GM11168 (cell line): ENCODE results near the gene RAB3A.

Experiments used
- in situ Hi-C: fragments of 300-500 bp; cut with MboI; formaldehyde crosslinking; loops from one replicate; pipeline ENCODE4 v1.12.0; 2022; ENCODE audit warnings: low sequenced_read_pairs; ENCODE audit not compliant: unreplicated experiment

The RAB3A gene

DNA sequence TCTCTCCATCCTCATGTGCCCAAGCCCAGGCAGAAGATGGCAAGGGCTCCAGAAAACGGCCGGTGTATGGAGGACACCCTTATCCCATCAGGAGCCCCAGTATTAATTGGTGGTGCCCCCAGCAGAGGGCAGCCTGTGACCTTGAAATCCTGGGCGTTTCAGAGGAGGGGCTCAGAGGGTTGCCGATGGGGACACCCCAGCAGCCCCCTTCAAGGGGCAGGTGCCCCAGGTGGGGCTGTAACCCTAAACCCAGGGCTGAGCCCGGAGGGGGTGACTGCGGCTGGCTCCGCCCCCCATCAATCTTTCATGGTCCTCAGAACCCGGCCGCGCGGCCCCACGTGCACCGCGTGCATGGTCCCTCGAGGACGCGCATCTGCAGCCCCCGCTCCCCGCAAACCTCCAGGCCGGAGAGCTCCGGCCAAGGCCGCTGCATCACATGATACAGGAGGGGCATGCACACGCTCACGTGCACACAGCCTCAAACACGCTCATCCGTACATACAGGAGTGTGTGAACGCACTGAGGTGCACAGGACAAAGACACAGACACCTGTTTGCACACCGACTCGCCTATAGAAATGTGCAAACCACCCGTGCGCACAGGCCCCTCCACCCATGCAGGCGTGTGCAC lies 949 bp downstream of the RAB3A start:
- in situ Hi-C loops: no loop called here

DNA sequence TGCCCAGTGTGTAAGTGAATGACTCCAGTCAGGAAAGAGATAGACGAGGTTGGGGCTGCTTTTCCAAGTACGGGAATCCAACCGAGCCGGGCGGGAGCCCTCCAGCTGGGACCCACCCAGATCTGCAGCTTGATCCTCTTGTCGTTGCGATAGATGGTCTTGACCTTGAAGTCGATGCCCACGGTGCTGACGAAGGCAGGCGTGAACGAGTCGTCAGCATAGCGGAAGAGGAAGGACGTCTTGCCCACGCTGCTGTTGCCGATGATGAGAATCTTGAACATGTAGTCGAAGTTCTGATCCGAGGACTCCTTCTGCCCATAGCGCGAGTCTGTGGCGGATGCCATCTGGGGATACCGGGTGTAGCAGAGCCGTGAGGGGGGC lies 1.5 kb downstream of the RAB3A start:
- in situ Hi-C loops: no loop called here

- in situ Hi-C loops: no loop called here
Measured at GRCh38 chr19:18198374-18198773, 5.5 kb downstream of the RAB3A start.

GRCh38 chr19:18197941-18198340 lies 5.9 kb downstream of the RAB3A start:
- in situ Hi-C loops: no loop called here

DNA sequence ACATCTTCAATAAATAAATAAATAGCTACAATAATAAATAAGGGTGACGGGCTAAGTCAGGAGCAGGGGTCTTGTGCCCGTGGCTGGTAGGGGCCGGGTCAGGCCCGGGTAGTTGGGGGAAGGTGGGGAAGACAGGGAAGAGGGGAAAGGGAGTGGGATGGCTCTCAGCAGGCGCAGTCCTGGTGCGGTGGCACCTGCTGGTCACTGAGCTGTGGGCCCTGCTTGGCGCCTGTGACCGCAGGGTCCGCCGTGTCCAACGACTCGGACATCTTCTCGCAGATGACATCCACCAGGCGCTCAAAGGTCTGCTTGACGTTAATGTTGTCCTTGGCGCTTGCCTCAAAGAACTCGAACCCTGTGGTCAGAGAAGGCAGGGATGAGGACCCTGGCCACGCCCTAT lies 6.5 kb downstream of the RAB3A start:
- in situ Hi-C loops: no loop called here

DNA sequence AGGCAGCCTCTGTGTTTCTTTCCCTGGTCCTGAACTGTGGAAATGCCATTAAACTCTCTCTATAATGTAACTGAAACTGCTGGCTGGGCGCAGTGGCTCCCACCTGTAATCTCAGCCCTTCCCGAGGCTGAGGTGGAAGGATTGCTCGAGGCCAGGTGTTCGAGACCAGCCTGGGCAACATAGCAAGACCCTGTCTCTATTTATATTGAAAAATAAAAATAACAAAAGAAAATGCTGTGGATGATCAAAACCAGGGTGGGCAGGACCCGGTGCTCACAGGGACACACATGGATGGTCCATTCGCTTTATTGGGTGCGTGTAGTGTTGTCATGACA lies 7.4 kb downstream of the RAB3A start:
- in situ Hi-C loops: no loop called here

DNA sequence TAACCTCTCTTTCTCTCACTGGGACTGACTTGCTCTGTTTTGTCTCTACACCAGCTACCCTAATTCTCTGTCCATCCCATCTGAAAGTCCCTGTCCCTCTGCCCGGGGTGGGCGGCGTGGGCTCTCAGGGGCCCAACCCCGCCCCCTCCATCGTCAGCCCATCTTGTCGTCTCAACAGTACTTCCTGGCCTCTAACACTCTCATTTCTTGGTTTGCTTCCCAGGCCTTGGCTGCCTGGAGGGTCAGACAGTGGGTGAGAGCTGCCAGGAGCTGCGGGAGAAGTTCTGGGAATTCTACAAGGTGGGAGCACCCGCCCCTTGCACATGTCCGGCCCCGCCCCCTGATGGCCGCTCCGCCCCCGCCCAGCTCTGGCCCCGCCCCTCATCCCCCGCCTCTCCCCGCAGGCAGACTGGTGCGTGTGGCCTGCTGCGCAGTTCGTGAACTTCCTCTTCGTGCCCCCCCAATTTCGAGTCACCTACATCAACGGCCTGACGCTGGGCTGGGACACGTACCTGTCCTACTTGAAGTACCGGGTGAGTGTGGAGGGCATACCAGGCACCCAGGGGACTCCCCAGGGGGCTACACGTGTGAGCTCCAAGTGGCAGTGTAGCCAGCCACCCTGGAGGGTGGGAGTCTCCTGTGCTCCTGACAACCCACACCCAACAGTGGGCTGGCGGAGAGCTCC lies 9.1 kb downstream of the RAB3A start:
- in situ Hi-C loops: no loop called here

GRCh38 chr19:18194181-18194530 lies 9.7 kb downstream of the RAB3A start:
- in situ Hi-C loops: no loop called here

DNA sequence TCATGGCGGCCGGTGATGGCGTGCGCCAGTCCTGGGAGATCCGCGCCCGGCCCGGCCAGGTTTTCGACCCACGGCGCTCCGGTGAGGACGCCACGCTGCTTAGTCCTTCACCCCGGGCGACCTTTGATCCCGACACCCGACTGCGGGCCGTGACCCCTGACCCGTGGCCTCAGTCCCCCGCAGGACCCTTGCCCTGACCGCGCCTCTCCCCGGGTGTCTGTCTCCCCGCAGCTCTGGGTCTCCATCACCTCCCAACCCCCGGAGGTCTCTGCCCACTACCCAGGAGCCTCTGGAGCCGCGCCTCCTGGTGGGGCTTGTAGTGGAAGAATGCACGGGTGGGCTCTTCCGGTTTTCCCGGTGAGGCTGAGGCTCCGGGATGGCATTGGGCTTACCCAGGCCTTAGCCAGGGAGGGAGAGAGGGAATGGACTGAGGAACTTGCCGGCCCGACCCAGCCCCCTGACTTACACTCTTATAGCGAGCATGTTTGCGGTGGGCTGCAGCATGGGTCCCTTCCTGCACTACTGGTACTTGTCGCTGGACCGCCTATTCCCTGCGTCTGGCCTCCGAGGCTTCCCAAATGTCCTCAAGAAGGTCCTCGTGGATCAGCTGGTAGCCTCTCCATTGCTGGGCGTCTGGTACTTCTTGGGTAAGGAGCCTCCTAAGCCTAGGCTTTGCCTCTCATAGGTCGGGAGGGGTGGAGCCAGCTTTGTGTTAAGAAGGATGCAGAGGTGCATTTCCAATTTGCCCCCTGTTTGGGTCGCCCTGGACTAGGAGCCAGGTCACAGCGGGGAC lies 10.3 kb downstream of the RAB3A start:
- in situ Hi-C loops: no loop called here

- in situ Hi-C loops: no loop called here
Measured at GRCh38 chr19:18192673-18193387, 11.0 kb downstream of the RAB3A start, which contains the start of gene MPV17L2. Gene MPV17L2, plus strand, starts transcription at chr19:18193218. Its CDS starts 64 bp downstream, at chr19:18193282.

GRCh38 chr19:18191640-18192062 lies 12.2 kb downstream of the RAB3A start:
- in situ Hi-C loops: no loop called here

- in situ Hi-C loops: no loop called here
Measured at GRCh38 chr19:18190278-18190677, 13.6 kb downstream of the RAB3A start.

- in situ Hi-C loops: no loop called here
Measured at GRCh38 chr19:18185538-18185937, 18.3 kb downstream of the RAB3A start.

GRCh38 chr19:18183529-18183928 lies 20.3 kb downstream of the RAB3A start:
- in situ Hi-C loops: no loop called here

GRCh38 chr19:18179957-18180356 lies 23.9 kb downstream of the RAB3A start:
- in situ Hi-C loops: no loop called here

DNA sequence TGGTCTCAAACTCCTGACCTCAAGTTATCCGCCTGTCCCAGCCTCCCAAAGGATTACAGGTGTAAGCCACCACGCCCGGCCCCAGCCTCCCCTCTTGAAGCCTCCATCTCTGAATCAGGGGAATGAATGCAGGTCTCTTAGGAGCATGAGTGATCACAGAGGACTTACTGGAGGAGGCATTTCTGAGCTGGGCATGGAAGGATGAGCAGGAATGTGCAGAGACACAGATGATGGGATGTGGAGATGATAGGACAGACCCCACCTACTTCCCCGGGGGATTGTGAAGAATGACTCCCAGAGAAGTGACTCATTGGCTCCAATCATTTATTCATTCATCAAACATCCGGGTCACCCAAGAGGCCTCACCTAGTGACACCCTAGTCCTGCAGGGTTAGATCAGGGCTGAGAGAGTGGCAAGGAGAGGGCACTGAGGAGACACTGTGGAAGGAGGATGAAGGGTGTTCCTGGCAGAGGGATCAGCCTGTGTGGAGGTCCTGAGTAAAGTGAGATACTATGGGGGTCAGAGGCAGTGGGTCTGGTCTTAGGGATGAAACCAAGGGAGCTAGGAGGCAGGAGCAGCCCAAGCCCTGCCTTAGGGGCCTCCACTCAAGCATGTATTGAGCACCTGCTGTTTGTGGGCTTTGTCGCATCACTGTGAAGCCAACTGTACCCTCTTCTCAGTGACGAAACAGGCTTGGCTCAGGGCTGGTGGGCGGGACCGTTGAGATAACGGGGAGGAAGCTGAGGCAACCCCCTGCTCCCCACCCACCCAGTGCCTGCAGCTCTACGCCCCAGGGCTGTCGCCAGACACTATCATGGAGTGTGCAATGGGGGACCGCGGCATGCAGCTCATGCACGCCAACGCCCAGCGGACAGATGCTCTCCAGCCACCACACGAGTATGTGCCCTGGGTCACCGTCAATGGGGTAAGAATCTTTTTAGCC lies 27.2 kb downstream of the RAB3A start:
- in situ Hi-C loops: no loop called here

- in situ Hi-C loops: no loop called here
Measured at GRCh38 chr19:18174983-18175382, 28.9 kb downstream of the RAB3A start.

DNA sequence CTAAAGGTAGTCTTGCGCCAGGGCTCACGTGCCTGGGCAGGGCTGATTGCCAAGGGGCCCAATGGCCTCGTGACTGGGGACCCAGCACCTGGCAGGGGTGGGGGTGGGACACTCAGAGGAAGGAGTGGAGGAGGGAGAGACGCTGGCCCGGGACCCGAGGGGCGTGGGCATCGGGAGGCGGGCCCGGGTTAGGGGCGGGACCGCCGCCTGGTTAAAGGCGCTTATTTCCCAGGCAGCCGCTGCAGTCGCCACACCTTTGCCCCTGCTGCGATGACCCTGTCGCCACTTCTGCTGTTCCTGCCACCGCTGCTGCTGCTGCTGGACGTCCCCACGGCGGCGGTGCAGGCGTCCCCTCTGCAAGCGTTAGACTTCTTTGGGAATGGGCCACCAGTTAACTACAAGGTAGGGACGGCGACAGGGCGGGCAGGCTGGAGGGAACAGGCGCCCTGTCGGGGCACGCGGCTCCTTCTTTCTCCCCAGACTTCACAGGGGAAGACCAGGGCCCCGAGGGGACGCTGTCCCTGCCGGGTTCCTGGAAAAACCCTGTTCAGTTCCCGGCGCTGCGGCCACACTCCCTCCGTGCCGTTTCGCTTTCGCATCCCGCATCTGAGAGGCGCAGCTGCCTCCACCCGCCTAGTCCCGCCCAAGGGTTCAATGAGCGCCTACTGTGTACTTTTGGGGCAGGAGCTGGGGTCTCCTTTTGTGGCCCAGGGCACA lies 30.1 kb downstream of the RAB3A start, which contains the start of gene IFI30:
Gene IFI30, plus strand, starts transcription at position 242 of the 717 bp plus-strand sequence. Its CDS starts 29 bp downstream, at position 271.
- in situ Hi-C loops: no loop called here

DNA sequence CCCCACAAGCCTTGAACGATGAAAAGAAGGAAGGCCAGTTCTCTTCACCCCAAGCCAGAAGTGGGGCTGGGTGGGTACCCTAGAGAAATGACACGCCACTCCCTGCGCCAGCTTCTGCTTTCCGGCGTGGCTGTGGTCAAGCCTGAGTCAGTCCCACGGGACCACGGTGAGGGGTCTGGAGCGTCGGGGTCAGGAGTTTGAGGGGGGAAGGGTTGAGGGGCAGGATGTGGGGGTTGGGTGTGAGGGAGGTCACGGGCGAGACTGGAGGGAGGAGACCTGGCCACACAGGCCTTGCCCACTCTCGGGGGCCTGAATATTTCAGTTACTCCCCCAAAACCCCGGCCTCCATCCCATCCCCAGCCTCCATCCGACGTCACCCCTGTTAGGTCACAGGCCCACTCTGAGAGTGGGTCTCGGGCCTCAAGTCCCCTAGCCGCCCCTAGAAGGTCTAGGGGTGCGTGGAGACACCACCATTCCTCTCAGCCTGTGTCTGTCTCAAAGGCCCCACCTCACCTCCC lies 30.7 kb downstream of the RAB3A start:
- in situ Hi-C loops: no loop called here
